ENCODE data around the gene TJAP1. TPM values are rescaled to one million over a fixed set of nuclear protein-coding genes. Genes with fewer than 3 reads are reported as not detected.

The TJAP1 gene
- total and polyA plus RNA-seq, 2 of the 8 experiments (the other 6 are each of a cell fraction or from before 2014, with no cell fraction given) = 30.7 to 40.4 TPM

DNA sequence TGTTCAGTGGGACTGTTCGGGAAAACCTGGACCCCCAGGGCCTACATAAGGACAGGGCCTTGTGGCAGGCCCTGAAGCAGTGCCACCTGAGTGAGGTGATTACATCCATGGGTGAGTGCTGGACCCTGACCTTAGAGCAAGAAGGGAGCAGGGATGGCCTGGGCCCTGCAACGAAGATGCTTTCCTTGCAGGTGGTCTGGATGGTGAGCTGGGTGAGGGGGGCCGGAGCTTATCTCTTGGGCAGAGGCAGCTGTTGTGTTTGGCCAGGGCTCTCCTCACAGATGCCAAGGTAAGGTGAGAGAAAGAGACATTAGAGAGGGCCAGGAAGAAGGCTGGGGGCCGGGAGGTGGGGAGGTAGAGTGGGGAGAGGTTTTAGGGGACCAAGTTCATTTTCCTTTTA is 28.5 kb upstream of the TJAP1 start (continued):
- TF ChIP-seq CHD7 (IDR thresholded peaks at IDR 0.05; ENCODE audit: insufficient replicate concordance, low read length) = no peak
- TF ChIP-seq SP4 (IDR thresholded peaks at IDR 0.05; ENCODE audit: low read length) = no peak
- TF ChIP-seq BCL11A (IDR thresholded peaks at IDR 0.05; ENCODE audit: low read depth in 2 of 2, low read length in 2 of 2) = no peak
- TF ChIP-seq YY1 (IDR thresholded peaks at IDR 0.05; ENCODE audit: low read depth, low read length) = no peak
- TF ChIP-seq SIRT6 (IDR thresholded peaks at IDR 0.05; ENCODE audit: low read length) = no peak
- TF ChIP-seq HDAC2 (IDR thresholded peaks at IDR 0.05; ENCODE audit: borderline replicate concordance in 1 of 2, low read depth in 2 of 2, low read length in 2 of 2) = no peak
- TF ChIP-seq GABPA (IDR thresholded peaks at IDR 0.05; ENCODE audit: borderline replicate concordance, insufficient read depth, low read length) = no peak
- TF ChIP-seq E2F6 (IDR thresholded peaks at IDR 0.05) = no peak
- TF ChIP-seq CBX5 (IDR thresholded peaks at IDR 0.05; ENCODE audit: low read depth, low read length) = no peak
- no peak for TF ChIP-seq SIN3A (conservative IDR thresholded peaks at IDR 0.05 in 1 of 2, IDR thresholded peaks at IDR 0.05 in 1 of 2; ENCODE audit: low read depth in 1 of 2, low read length in 2 of 2)

Measured in H1 (cell line).